ENCODE results near the gene TOR1B. TPM values are rescaled to one million over a fixed set of nuclear protein-coding genes. Genes with fewer than 3 reads are reported as not detected.

TOR1B gene
- polyA plus RNA-seq, 1 of the 3 experiments (the other 2 are of a cell fraction) = 37.4 TPM

DNA sequence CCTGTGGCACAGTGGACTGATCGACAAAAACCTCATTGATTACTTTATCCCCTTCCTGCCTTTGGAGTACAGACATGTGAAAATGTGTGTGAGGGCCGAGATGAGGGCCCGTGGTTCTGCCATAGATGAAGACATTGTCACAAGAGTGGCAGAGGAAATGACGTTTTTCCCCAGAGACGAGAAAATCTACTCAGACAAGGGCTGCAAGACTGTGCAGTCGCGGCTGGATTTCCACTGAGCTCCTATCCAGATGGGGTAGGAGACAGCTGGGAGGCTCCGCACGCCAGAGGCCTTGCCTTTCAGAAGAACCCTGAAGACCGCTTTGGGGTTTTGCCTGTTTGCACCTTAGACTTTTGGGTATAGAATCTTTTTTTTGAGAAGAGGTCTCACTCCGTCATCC lies 6.4 kb downstream of the TOR1B start:
- Histone ChIP-seq H3K27me3 (ENCODE audit: insufficient read depth) (no peaks in the 10 kb centered on the region), H3K9me3 (no peaks in the 10 kb centered on the region), H3K4me3 (ENCODE audit: low read depth in 2 of 2, low read length in 1 of 2) (no peak overlapping the region), H3K79me2 (ENCODE audit: insufficient read depth) (peaks cover 20% of the 10 kb centered on the region; the same call in 1 of the 2 replicates), H3K4me2 (no peak overlapping the region), H3K36me3 (replicated peaks in 1 of 2; ENCODE audit: control insufficient read depth in 1 of 2, insufficient read depth in 2 of 2, low read length in 1 of 2) (peaks cover 6 to 50% of the 10 kb centered on the region in 2 experiments), H3K4me1 (ENCODE audit: control insufficient read depth in 1 of 2, insufficient read depth in 2 of 2, low read depth in 1 of 2, low read length in 1 of 2) (peaks cover under 1 to 10% of the 10 kb centered on the region in 2 experiments; a peak in 2 of 4 replicates), H3F3A (replicated peaks; ENCODE audit: insufficient read depth) (peaks cover 21% of the 10 kb centered on the region), H3K9ac (no peak overlapping the region), H2AFZ (ENCODE audit: low read depth) (no peak overlapping the region), H4K20me1 (ENCODE audit: insufficient read depth) (no peaks in the 10 kb centered on the region), H3K27ac (ENCODE audit: low read depth in 2 of 2, low read length in 1 of 2) (no peak overlapping the region), H3K9me2 (no peaks in the 10 kb centered on the region)
- 92% methylated on average over 11 of the region's 11 CpGs for WGBS (ENCODE audit: low lambda C conversion rate)
- ChIA-PET POLR2A (interaction anchor here (1.2 kb wide), 1 partner anchor 9 kb away, joined by 3 read pairs; no protein-coding TSS in a partner anchor), CTCF (interaction anchor here (1.8 to 3.8 kb wide), 2 partner anchors 19 to 82 kb away, joined by 3 to 12 read pairs; no protein-coding TSS in a partner anchor)
- TF ChIP-seq TEAD4 (IDR thresholded peaks at IDR 0.05; ENCODE audit: borderline replicate concordance, insufficient read depth) (no peak), RXRA (IDR thresholded peaks at IDR 0.05; ENCODE audit: borderline replicate concordance, low read depth) (no peak), SIN3A (IDR thresholded peaks at IDR 0.05; ENCODE audit: borderline replicate concordance, low read depth, low read length) (no peak), EZH2phosphoT487 (IDR thresholded peaks at IDR 0.05; ENCODE audit: borderline replicate concordance, low read depth) (no peak), FOXJ3 (CRISPR knock-in tag; IDR thresholded peaks at IDR 0.05) (no peak), CHD2 (IDR thresholded peaks at IDR 0.05; ENCODE audit: low read length, partially characterized antibody) (no peak), GABPA (IDR thresholded peaks at IDR 0.05; ENCODE audit: low read depth) (no peak), JUND (IDR thresholded peaks at IDR 0.05) (no peak), RCOR1 (IDR thresholded peaks at IDR 0.05; ENCODE audit: low read length) (no peak), RFX5 (IDR thresholded peaks at IDR 0.05; ENCODE audit: low read length) (no peak), TAF1 (IDR thresholded peaks at IDR 0.05; ENCODE audit: borderline replicate concordance, low read depth, low read length) (no peak), MEF2A (IDR thresholded peaks at IDR 0.05; ENCODE audit: borderline replicate concordance, low read depth) (no peak), ELF1 (IDR thresholded peaks at IDR 0.05) (no peak), TCF12 (IDR thresholded peaks at IDR 0.05) (no peak)
- TF ChIP-seq, protein P1, sequence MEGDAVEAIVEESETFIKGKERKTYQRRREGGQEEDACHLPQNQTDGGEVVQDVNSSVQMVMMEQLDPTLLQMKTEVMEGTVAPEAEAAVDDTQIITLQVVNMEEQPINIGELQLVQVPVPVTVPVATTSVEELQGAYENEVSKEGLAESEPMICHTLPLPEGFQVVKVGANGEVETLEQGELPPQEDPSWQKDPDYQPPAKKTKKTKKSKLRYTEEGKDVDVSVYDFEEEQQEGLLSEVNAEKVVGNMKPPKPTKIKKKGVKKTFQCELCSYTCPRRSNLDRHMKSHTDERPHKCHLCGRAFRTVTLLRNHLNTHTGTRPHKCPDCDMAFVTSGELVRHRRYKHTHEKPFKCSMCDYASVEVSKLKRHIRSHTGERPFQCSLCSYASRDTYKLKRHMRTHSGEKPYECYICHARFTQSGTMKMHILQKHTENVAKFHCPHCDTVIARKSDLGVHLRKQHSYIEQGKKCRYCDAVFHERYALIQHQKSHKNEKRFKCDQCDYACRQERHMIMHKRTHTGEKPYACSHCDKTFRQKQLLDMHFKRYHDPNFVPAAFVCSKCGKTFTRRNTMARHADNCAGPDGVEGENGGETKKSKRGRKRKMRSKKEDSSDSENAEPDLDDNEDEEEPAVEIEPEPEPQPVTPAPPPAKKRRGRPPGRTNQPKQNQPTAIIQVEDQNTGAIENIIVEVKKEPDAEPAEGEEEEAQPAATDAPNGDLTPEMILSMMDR (IDR thresholded peaks at IDR 0.05) = no peak
- TF ChIP-seq, protein P2, sequence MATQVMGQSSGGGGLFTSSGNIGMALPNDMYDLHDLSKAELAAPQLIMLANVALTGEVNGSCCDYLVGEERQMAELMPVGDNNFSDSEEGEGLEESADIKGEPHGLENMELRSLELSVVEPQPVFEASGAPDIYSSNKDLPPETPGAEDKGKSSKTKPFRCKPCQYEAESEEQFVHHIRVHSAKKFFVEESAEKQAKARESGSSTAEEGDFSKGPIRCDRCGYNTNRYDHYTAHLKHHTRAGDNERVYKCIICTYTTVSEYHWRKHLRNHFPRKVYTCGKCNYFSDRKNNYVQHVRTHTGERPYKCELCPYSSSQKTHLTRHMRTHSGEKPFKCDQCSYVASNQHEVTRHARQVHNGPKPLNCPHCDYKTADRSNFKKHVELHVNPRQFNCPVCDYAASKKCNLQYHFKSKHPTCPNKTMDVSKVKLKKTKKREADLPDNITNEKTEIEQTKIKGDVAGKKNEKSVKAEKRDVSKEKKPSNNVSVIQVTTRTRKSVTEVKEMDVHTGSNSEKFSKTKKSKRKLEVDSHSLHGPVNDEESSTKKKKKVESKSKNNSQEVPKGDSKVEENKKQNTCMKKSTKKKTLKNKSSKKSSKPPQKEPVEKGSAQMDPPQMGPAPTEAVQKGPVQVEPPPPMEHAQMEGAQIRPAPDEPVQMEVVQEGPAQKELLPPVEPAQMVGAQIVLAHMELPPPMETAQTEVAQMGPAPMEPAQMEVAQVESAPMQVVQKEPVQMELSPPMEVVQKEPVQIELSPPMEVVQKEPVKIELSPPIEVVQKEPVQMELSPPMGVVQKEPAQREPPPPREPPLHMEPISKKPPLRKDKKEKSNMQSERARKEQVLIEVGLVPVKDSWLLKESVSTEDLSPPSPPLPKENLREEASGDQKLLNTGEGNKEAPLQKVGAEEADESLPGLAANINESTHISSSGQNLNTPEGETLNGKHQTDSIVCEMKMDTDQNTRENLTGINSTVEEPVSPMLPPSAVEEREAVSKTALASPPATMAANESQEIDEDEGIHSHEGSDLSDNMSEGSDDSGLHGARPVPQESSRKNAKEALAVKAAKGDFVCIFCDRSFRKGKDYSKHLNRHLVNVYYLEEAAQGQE (IDR thresholded peaks at IDR 0.05; ENCODE audit: low read depth, low read length) = no peak
- TF ChIP-seq, protein P3, sequence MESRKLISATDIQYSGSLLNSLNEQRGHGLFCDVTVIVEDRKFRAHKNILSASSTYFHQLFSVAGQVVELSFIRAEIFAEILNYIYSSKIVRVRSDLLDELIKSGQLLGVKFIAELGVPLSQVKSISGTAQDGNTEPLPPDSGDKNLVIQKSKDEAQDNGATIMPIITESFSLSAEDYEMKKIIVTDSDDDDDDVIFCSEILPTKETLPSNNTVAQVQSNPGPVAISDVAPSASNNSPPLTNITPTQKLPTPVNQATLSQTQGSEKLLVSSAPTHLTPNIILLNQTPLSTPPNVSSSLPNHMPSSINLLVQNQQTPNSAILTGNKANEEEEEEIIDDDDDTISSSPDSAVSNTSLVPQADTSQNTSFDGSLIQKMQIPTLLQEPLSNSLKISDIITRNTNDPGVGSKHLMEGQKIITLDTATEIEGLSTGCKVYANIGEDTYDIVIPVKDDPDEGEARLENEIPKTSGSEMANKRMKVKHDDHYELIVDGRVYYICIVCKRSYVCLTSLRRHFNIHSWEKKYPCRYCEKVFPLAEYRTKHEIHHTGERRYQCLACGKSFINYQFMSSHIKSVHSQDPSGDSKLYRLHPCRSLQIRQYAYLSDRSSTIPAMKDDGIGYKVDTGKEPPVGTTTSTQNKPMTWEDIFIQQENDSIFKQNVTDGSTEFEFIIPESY (IDR thresholded peaks at IDR 0.05; ENCODE audit: borderline replicate concordance, low read depth) = no peak
- TF ChIP-seq, protein P4, sequence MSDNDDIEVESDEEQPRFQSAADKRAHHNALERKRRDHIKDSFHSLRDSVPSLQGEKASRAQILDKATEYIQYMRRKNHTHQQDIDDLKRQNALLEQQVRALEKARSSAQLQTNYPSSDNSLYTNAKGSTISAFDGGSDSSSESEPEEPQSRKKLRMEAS (IDR thresholded peaks at IDR 0.05; ENCODE audit: low read depth) = no peak
- TF ChIP-seq, protein P5, sequence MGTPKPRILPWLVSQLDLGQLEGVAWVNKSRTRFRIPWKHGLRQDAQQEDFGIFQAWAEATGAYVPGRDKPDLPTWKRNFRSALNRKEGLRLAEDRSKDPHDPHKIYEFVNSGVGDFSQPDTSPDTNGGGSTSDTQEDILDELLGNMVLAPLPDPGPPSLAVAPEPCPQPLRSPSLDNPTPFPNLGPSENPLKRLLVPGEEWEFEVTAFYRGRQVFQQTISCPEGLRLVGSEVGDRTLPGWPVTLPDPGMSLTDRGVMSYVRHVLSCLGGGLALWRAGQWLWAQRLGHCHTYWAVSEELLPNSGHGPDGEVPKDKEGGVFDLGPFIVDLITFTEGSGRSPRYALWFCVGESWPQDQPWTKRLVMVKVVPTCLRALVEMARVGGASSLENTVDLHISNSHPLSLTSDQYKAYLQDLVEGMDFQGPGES (IDR thresholded peaks at IDR 0.05; ENCODE audit: low read depth, low read length) = no peak
- DNase-seq = no peak
